Activated B cell treated with CpG ODN at 0.5 μM for 24 hours (primary cell): Measurements from ENCODE around the gene PELI1. TPM values are rescaled to one million over a fixed set of nuclear protein-coding genes. Genes with fewer than 3 reads are reported as not detected.
A peak's percentile ranks its signal among the peaks of the same experiment; 100 is the strongest.

Experiments
- ATAC-seq: fragments of 200-7000 bp; cut with Tn5 transposase; one replicate; pipeline ENCODE4 v1.10.0; 2021; ENCODE audit warnings: low read depth, mild to moderate bottlenecking, moderate library complexity
- CTCF ChIA-PET: fragments of 350-600 bp; sonication (Branson Sonifier 250); formaldehyde crosslinking; loops from one replicate; lab custom pipeline; 2021; ENCODE audit warnings: antibody characterized with exemption; lab: Charles Lee
- POLR2A ChIA-PET: fragments of 350-600 bp; sonication (Branson Sonifier 250); formaldehyde crosslinking; loops from one replicate; lab custom pipeline; 2021; ENCODE audit warnings: antibody characterized with exemption; lab: Charles Lee
- DNase-seq: peaks from one replicate; pipeline ENCODE4 v3.0.0; 2022
- H3K27ac Mint-ChIP-seq: one replicate; pipeline ENCODE4 v1.8.0; 2020; ENCODE audit warnings: mixed read lengths
- H3K27me3 Mint-ChIP-seq: one replicate; pipeline ENCODE4 v1.8.0; 2021; ENCODE audit warnings: mixed read lengths
- H3K36me3 Mint-ChIP-seq: one replicate; pipeline ENCODE4 v1.8.0; 2021; ENCODE audit warnings: low read depth, mixed read lengths
- H3K4me1 Mint-ChIP-seq: one replicate; pipeline ENCODE4 v1.8.0; 2021; ENCODE audit warnings: mixed read lengths
- H3K4me3 Mint-ChIP-seq: one replicate; pipeline ENCODE4 v1.8.0; 2020; ENCODE audit warnings: mild to moderate bottlenecking, mixed read lengths
- H3K9me3 Mint-ChIP-seq: one replicate; pipeline ENCODE4 v1.8.0; 2020; ENCODE audit warnings: mixed read lengths
- CTCF ChIP-seq: fragments of 200-600 bp; IDR thresholded peaks from one replicate; pipeline ENCODE4 v1.8.0; 2022; ENCODE audit warnings: antibody characterized with exemption, mild to moderate bottlenecking
- intact Hi-C: fragments of 100-400 bp; cut with micrococcal nuclease; formaldehyde crosslinking; loops from one replicate; pipeline ENCODE4 v1.15.1; 2024
- total RNA-seq: library from RNA; stranded (reverse); gene quantifications from 2 replicates; pipeline ENCODE4 v1.2.3, GENCODE V29; 2022

Gene PELI1
- total RNA-seq, 1 donor from 2014 or later: 93.1 TPM

DNA sequence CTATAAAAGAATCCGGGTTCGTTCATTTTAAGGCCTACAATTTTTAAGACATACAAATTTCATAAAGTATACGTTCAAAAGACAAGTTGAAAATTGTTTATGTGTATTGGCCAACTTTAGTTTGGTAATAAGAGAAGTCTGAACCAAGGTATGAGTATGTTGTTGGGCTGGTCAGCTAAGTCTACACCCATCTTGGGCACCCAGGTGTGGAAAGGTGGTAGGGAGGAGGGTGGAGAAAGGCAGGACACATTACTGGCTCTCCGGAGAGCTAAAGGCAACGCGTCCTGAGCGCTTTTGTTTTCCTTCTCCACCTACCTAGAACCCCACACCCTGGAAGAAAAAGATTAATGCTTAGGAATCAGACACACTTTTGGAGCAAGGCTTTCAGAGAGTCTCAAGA is 899 bp upstream of the PELI1 start:
- intact Hi-C loops: loop anchor here (2.0 kb wide), 1 partner anchor 34 kb away; no protein-coding TSS in a partner anchor
- Mint-ChIP-seq H3K27ac (no peak overlapping the region), H3K4me1 (peaks cover 29% of the 10 kb centered on the region), H3K9me3 (no peaks in the 10 kb centered on the region), H3K36me3 (peaks cover 18% of the 10 kb centered on the region), H3K4me3 (peak overlapping the region; percentile 91), H3K27me3 (no peaks in the 10 kb centered on the region)
- ChIA-PET CTCF (no interaction called here), POLR2A (interaction anchor here (1.4 to 3.3 kb wide), 2 partner anchors 8 to 59 kb away, joined by 6 to 9 read pairs; no protein-coding TSS in a partner anchor)
- no peak for TF ChIP-seq CTCF
- DNase-seq (no peak), ATAC-seq (no peak)

GRCh38 chr2:64143169-64144056 is 807 bp downstream of the PELI1 start:
- no peak for TF ChIP-seq CTCF
- peak; percentile 7 for ATAC-seq
- Mint-ChIP-seq H3K36me3 (peaks cover 29% of the 10 kb centered on the region), H3K9me3 (no peaks in the 10 kb centered on the region), H3K4me1 (peaks cover 46% of the 10 kb centered on the region), H3K27ac (peak overlapping the region; percentile 95), H3K4me3 (peak overlapping the region; percentile 96), H3K27me3 (no peaks in the 10 kb centered on the region)
- DNase-seq: no peak
- intact Hi-C loops: loop anchor here (1.0 to 5.0 kb wide), 8 partner anchors 35 to 381 kb away; partner anchors contain the start of gene AFTPH
- POLR2A ChIA-PET: interaction anchor here (0.6 to 3.6 kb wide), 19 partner anchors 9 to 512 kb away, joined by 3 to 46 read pairs (median 4); no protein-coding TSS in a partner anchor
- CTCF ChIA-PET: interaction anchor here (1.0 to 1.6 kb wide), 3 partner anchors 79 to 185 kb away, joined by 3 to 9 read pairs (median 7); no protein-coding TSS in a partner anchor

- CTCF ChIA-PET: interaction anchor here (0.5 to 1.6 kb wide), 5 partner anchors 80 to 187 kb away, joined by 3 to 9 read pairs (median 3); no protein-coding TSS in a partner anchor
- POLR2A ChIA-PET: interaction anchor here (0.8 to 3.6 kb wide), 14 partner anchors 10 to 512 kb away, joined by 3 to 46 read pairs (median 5); no protein-coding TSS in a partner anchor
- no peaks in the 10 kb centered on the region for H3K9me3 Mint-ChIP-seq
- H3K27me3 Mint-ChIP-seq: no peaks in the 10 kb centered on the region
- TF ChIP-seq CTCF: no peak
- no peak for DNase-seq
- H3K36me3 Mint-ChIP-seq: peaks cover 36% of the 10 kb centered on the region
- peaks cover 53% of the 10 kb centered on the region for H3K4me1 Mint-ChIP-seq
- H3K27ac Mint-ChIP-seq: peak overlapping the region; percentile 95
- intact Hi-C loops: loop anchor here (5.0 kb wide), 1 partner anchor 85 kb away; no protein-coding TSS in a partner anchor
- no peak for ATAC-seq
- peak overlapping the region; percentile 96 for H3K4me3 Mint-ChIP-seq
These were observed 1.5 kb downstream of the PELI1 start for GRCh38 chr2:64142741-64143168.

DNA sequence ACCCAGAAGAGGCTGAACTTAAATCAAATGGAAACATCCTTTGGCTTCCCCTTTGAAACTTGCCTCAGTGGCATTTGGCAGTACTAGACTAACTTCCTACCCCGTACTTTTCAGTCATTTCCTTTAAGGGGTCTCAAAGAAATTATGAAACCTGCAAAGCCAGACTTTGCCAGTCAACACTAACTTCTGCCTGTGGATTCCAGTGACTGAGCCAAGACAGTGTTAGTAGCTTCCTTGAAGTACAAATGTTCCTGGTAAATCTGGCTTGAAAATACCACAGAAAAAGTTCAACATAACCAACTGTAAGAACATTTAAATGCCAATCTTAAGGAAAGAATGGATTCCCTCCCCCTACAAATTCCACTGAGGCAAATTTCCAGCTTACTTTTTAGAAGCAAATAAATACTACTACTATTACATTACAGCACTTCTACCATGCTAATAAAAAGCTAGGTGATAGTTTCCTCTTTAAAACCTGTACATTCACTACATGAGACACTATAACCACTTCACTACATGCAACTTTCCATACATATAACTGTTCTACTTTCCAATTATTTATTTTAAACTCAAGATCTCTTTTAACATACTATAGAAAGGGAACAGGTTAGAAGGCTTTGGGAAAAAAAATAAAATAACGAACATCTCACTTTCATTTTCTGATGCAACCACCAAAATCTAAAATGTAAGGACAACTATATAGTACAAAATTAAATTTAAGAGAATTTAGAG is 2.4 kb downstream of the PELI1 start:
- no peak for ATAC-seq
- peaks cover 62% of the 10 kb centered on the region for H3K4me1 Mint-ChIP-seq
- H3K4me3 Mint-ChIP-seq: peak overlapping the region; percentile 96
- no peak for TF ChIP-seq CTCF
- H3K36me3 Mint-ChIP-seq: peaks cover 40% of the 10 kb centered on the region
- CTCF ChIA-PET: interaction anchor here (0.7 to 1.3 kb wide), 4 partner anchors 92 to 188 kb away, joined by 3 to 8 read pairs (median 3); no protein-coding TSS in a partner anchor
- intact Hi-C loops: loop anchor here (5.0 kb wide), 1 partner anchor 85 kb away; no protein-coding TSS in a partner anchor
- H3K27ac Mint-ChIP-seq: peak overlapping the region; percentile 67
- H3K27me3 Mint-ChIP-seq: no peaks in the 10 kb centered on the region
- H3K9me3 Mint-ChIP-seq: no peaks in the 10 kb centered on the region
- DNase-seq: no peak
- POLR2A ChIA-PET: interaction anchor here (0.7 to 3.6 kb wide), 9 partner anchors 9 to 185 kb away, joined by 3 to 46 read pairs (median 6); no protein-coding TSS in a partner anchor
